Measurements from ENCODE around the gene PLCH1.
A peak's percentile ranks its signal among the peaks of the same experiment; 100 is the strongest.

Gene PLCH1

DNA sequence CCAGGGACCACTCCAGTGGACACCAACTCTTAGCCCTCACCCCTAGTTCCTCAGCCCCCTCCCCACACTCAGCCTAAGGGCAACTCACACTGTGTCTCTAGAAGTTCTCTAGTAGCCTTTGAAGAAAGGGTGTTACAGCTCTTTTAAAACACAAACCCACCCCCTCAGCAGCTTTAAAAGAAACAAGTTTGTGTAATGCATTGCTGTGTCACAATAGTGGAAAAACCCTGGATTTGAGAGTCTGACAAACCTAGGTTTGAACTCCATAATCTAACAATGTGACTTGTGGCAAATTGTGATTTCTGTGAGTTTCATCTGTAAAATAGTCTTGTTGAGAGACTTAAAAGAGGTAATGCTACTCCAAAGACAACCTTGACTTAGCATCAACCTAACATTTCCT, 54.0 kb downstream of the PLCH1 start:
- TF ChIP-seq LEF1 (IDR thresholded peaks at IDR 0.05; ENCODE audit: borderline replicate concordance) (no peak), SP1 (IDR thresholded peaks at IDR 0.05) (no peak), ARNT (IDR thresholded peaks at IDR 0.05) (no peak), HDGF (IDR thresholded peaks at IDR 0.05; ENCODE audit: borderline replicate concordance) (no peak), CTBP1 (IDR thresholded peaks at IDR 0.05; ENCODE audit: borderline replicate concordance) (no peak), PKNOX1 (IDR thresholded peaks at IDR 0.05) (no peak), TARDBP (IDR thresholded peaks at IDR 0.05) (no peak)
- no peak for DNase-seq (ENCODE audit: extremely low spot score)
- POLR2A ChIA-PET, result no interaction called here
- CTCF ChIA-PET, result no interaction called here

DNA sequence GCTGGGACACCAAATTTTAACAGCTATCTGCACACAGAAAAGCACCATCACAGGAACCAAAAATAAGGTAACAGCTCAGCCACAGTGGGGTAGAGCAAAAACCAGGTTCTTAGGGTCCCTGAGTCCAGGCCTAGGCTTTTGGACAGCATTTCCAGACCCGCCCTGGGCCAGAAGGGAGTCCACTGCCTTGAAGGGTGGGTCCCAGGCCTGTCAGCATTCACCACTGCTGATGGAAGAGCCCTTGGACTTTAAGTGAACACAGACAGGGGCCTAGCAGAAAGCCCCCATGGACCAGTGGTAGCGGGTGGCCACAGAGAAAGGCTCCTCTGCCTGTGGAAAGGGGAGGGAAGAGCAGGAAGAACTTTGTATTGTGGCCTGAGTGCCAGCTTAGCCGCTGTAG, 56.4 kb downstream of the PLCH1 start:
- TF ChIP-seq ZNF384 (IDR thresholded peaks at IDR 0.05) (no peak), L3MBTL2 (conservative IDR thresholded peaks at IDR 0.05) (no peak), ARNT (IDR thresholded peaks at IDR 0.05) (no peak), SP1 (IDR thresholded peaks at IDR 0.05) (no peak), FOXA1 (IDR thresholded peaks at IDR 0.05) (no peak), ELF4 (IDR thresholded peaks at IDR 0.05) (no peak), PKNOX1 (IDR thresholded peaks at IDR 0.05) (no peak), SUZ12 (IDR thresholded peaks at IDR 0.05) (no peak), BHLHE40 (IDR thresholded peaks at IDR 0.05; ENCODE audit: borderline replicate concordance) (no peak), FOXM1 (IDR thresholded peaks at IDR 0.05; ENCODE audit: borderline replicate concordance) (no peak), TARDBP (IDR thresholded peaks at IDR 0.05) (no peak), LEF1 (IDR thresholded peaks at IDR 0.05; ENCODE audit: borderline replicate concordance) (no peak), CTBP1 (IDR thresholded peaks at IDR 0.05; ENCODE audit: borderline replicate concordance) (no peak), NFRKB (IDR thresholded peaks at IDR 0.05) (no peak), HDGF (IDR thresholded peaks at IDR 0.05; ENCODE audit: borderline replicate concordance) (no peak)
- ChIA-PET POLR2A (interaction anchor here (0.5 kb wide), 1 partner anchor 41 kb away, joined by 3 read pairs; no protein-coding TSS in a partner anchor), CTCF (no interaction called here)
- DNase-seq (ENCODE audit: extremely low spot score), result no peak

DNA sequence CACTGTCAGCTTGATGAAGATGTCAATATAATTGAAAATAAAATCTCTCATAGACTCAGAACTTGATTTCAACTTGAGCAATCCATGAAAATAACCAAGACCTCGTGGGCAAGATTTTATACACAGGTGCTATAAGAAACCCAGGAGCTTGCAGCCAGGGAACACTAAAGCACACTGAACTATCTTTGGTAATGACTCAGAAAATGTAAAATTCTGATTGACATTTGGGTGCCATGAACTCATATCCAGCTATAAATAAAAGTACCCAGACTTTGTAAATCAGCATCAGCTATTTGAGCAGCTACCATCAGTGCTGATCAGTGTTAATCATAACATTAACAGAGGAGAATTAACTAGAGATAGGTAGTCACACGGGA, 61.5 kb downstream of the PLCH1 start:
- no peak for DNase-seq (ENCODE audit: extremely low spot score)
- ChIA-PET CTCF (no interaction called here), POLR2A (no interaction called here)
- no peak for TF ChIP-seq ZNF384 (IDR thresholded peaks at IDR 0.05)
- TF ChIP-seq CTBP1 (IDR thresholded peaks at IDR 0.05; ENCODE audit: borderline replicate concordance), result no peak
- no peak for TF ChIP-seq NFRKB (IDR thresholded peaks at IDR 0.05)
- TF ChIP-seq PKNOX1 (IDR thresholded peaks at IDR 0.05), result no peak; the same call in 1 of the 2 replicates
- no peak for TF ChIP-seq LEF1 (IDR thresholded peaks at IDR 0.05; ENCODE audit: borderline replicate concordance)
- no peak for TF ChIP-seq FOXA1 (IDR thresholded peaks at IDR 0.05)
- TF ChIP-seq BHLHE40 (IDR thresholded peaks at IDR 0.05; ENCODE audit: borderline replicate concordance), result no peak
- TF ChIP-seq L3MBTL2 (conservative IDR thresholded peaks at IDR 0.05), result no peak
- TF ChIP-seq TARDBP (IDR thresholded peaks at IDR 0.05), result no peak
- no peak for TF ChIP-seq SP1 (IDR thresholded peaks at IDR 0.05)
- TF ChIP-seq SUZ12 (IDR thresholded peaks at IDR 0.05), result no peak
- TF ChIP-seq ARNT (IDR thresholded peaks at IDR 0.05), result no peak
- TF ChIP-seq HDGF (IDR thresholded peaks at IDR 0.05; ENCODE audit: borderline replicate concordance), result no peak
- TF ChIP-seq FOXM1 (IDR thresholded peaks at IDR 0.05; ENCODE audit: borderline replicate concordance), result no peak
- TF ChIP-seq FOXK2 (IDR thresholded peaks at IDR 0.05), result no peak
- TF ChIP-seq ELF4 (IDR thresholded peaks at IDR 0.05), result no peak

- TF ChIP-seq CTBP1 (IDR thresholded peaks at IDR 0.05; ENCODE audit: borderline replicate concordance) (no peak), PKNOX1 (IDR thresholded peaks at IDR 0.05) (peak; percentile 61; the same call in 1 of the 2 replicates)
- ChIA-PET CTCF (no interaction called here), POLR2A (no interaction called here)
- no peak for DNase-seq (ENCODE audit: extremely low spot score)
Measured at GRCh38 chr3:155682426-155683343, 62.2 kb downstream of the PLCH1 start.

DNA sequence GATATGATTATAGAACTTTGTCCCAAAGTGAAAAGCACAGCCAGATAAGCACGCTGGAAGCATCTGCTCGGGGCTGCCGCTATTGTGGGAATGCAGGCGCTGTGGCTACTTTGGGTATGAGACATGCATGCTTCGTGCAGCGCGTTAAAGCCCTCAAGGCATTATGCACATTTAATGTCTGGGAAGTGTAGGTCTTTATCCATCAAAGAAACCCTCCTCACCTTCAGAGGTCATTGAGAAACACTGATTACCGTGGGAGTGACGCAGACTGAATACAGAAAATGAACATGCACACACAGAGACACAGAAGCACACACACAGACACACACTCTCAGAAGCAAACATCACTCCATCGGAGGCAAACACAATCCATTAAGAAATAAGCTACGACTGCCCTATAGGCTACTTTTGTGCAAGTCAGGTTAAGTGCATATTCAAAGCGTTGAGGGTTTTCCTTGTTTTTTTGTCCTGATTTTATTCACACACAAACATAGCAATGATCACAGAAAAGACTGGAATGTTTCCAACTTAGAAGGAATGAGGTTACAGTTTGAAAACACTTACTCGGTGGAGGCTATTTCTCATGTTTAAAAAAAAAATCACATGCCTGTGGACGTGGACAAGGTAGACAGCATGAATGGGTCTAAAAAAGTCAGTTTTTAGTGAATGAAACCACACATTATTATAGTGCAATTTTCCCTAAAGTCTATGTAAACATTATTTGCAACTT, 68.5 kb downstream of the PLCH1 start:
- CTCF ChIA-PET, result interaction anchor here (1.5 kb wide), 1 partner anchor 26 kb away, joined by 4 read pairs; no protein-coding TSS in a partner anchor
- TF ChIP-seq BHLHE40 (IDR thresholded peaks at IDR 0.05; ENCODE audit: borderline replicate concordance) (no peak), FOXK2 (IDR thresholded peaks at IDR 0.05) (no peak), FOXM1 (IDR thresholded peaks at IDR 0.05; ENCODE audit: borderline replicate concordance) (no peak), NFRKB (IDR thresholded peaks at IDR 0.05) (no peak), L3MBTL2 (conservative IDR thresholded peaks at IDR 0.05) (0 out of 2 replicates have a peak, but pooled peaks have one; percentile 13)
- POLR2A ChIA-PET, result no interaction called here
- DNase-seq (ENCODE audit: extremely low spot score), result peak; percentile 46
